Measurements from ENCODE around the gene PHTF2. TPM values are rescaled to one million over a fixed set of nuclear protein-coding genes. Genes with fewer than 3 reads are reported as not detected.

Gene PHTF2
- total and polyA plus RNA-seq, 10 of the 15 experiments (the other 5 are each of a cell fraction or from before 2014, with no cell fraction given), result 12.9 to 41.8 (median 27.0) TPM

DNA sequence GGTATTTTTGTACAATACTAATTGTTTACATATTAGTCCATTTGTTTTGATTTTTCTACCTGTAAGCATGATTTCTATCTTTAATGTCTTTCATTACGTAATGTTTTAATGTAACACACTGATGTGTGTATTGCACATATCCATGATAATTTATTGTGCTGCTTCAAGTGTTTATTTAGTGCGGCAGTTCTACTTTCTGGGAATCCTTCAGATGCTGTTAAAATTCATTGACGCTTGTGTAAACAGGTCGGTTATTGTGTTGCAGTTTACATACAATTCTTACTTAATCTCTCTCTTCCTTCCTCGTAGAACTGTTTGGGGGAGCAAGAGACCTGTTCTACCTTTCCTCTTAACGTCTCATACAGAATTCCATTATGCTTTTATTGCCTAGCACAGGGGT, 7.2 kb upstream of the PHTF2 start:
- FAIRE-seq (no peak), ATAC-seq (no peak), DNase-seq (ENCODE audit: low read depth, low spot score) (no peak)
- ChIA-PET POLR2A (interaction anchor here (0.6 to 0.7 kb wide), 2 partner anchors 592 to 1375 kb away, joined by 3 read pairs; no protein-coding TSS in a partner anchor), CTCF (interaction anchor here (1.3 to 1.5 kb wide), 2 partner anchors 9 to 140 kb away, joined by 5 read pairs; no protein-coding TSS in a partner anchor), SMC1A (ENCODE audit: uncharacterized antibody, unreplicated experiment) (no interaction called here), RAD21 (ENCODE audit: unreplicated experiment) (no interaction called here)
- H3K27ac ChIP-seq (ENCODE audit: control insufficient read depth, insufficient read depth), result no peak overlapping the region
- BruUV-seq (replicated peaks), result no TSS peak
- no peaks in the 10 kb centered on the region for H4K20me1 ChIP-seq (ENCODE audit: control insufficient read depth, insufficient read depth)
- no peaks in the 10 kb centered on the region for H3K27me3 ChIP-seq (replicated peaks in 1 of 2; ENCODE audit: control insufficient read depth in 2 of 2, insufficient read depth in 2 of 2, low read length in 1 of 2)
- H3K36me3 ChIP-seq (ENCODE audit: control insufficient read depth in 2 of 2, insufficient read depth in 2 of 2, low read length in 1 of 2), result peaks cover 0 to 13% of the 10 kb centered on the region in 2 experiments; a peak in 2 of 4 replicates
- no peak overlapping the region for H2AFZ ChIP-seq (ENCODE audit: control insufficient read depth, low read depth, low read length)
- intact Hi-C loops (cut with micrococcal nuclease; ENCODE audit: unreplicated experiment) (no loop called here), in situ Hi-C loops (cut with MboI) (no loop called here)
- TF ChIP-seq SMC3 (IDR thresholded peaks at IDR 0.05; ENCODE audit: borderline replicate concordance, low read length) (no peak), TBL1XR1 (IDR thresholded peaks at IDR 0.05; ENCODE audit: low read depth, low read length) (no peak), MTA3 (IDR thresholded peaks at IDR 0.05; ENCODE audit: borderline replicate concordance, low read length) (no peak), SP1 (IDR thresholded peaks at IDR 0.05; ENCODE audit: low read depth, low read length) (no peak), ATF7 (IDR thresholded peaks at IDR 0.05; ENCODE audit: low read depth) (no peak)
- WGBS (ENCODE audit: insufficient coverage, insufficient replicate concordance, low lambda C conversion rate, missing lambda C conversion rate), result 90% methylated on average over 6 of the region's 6 CpGs
- H3K4me3 ChIP-seq, result no peak overlapping the region
- peaks cover 19% of the 10 kb centered on the region for H3K79me2 ChIP-seq (ENCODE audit: control insufficient read depth, insufficient read depth, low read length)
- no peaks in the 10 kb centered on the region; the same call in 1 of the 2 replicates for H3K4me1 ChIP-seq (ENCODE audit: control insufficient read depth, insufficient read depth, low read length)
- H3K9me3 ChIP-seq (replicated peaks; ENCODE audit: control insufficient read depth, insufficient read depth, low read length), result no peaks in the 10 kb centered on the region
- H3K4me2 ChIP-seq (ENCODE audit: control insufficient read depth, insufficient read depth), result no peak overlapping the region
- no peak overlapping the region for H3K9ac ChIP-seq (ENCODE audit: control insufficient read depth, insufficient read depth, low read length)

DNA sequence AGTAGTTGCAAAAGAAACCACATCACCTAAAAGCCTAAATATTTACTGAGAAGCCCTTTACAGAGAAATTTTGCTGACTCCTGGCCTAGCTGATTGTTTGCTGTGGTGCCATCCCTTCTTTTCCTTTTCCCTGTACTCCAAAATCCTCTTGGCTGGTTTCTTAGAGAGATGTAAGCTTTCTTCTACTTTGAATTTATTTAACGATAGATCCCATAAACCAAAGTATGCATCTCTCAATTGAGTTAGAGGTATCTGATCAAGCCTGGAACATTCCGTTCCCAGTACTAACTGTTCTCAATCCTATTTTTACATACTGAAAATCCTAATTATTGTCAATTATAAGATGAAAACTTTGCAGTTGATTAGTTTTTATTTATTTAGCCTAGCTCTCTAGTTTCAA, 6.6 kb upstream of the PHTF2 start:
- in situ Hi-C loops (cut with MboI), result no loop called here
- Histone ChIP-seq H3K27me3 (replicated peaks in 1 of 2; ENCODE audit: control insufficient read depth in 2 of 2, insufficient read depth in 2 of 2, low read length in 1 of 2) (no peaks in the 10 kb centered on the region), H3K36me3 (ENCODE audit: control insufficient read depth in 2 of 2, insufficient read depth in 2 of 2, low read length in 1 of 2) (peaks cover 0 to 13% of the 10 kb centered on the region in 2 experiments; a peak in 2 of 4 replicates), H2AFZ (ENCODE audit: control insufficient read depth, low read depth, low read length) (no peak overlapping the region), H3K79me2 (ENCODE audit: control insufficient read depth, insufficient read depth, low read length) (peaks cover 25% of the 10 kb centered on the region), H3K4me2 (ENCODE audit: control insufficient read depth, insufficient read depth) (no peak overlapping the region), H3K9me3 (replicated peaks; ENCODE audit: control insufficient read depth, insufficient read depth, low read length) (no peaks in the 10 kb centered on the region), H4K20me1 (ENCODE audit: control insufficient read depth, insufficient read depth) (no peaks in the 10 kb centered on the region), H3K27ac (ENCODE audit: control insufficient read depth, insufficient read depth) (no peak overlapping the region), H3K4me3 (no peak overlapping the region), H3K9ac (ENCODE audit: control insufficient read depth, insufficient read depth, low read length) (no peak overlapping the region), H3K4me1 (ENCODE audit: control insufficient read depth, insufficient read depth, low read length) (no peaks in the 10 kb centered on the region; the same call in 1 of the 2 replicates)
- ChIA-PET SMC1A (ENCODE audit: uncharacterized antibody, unreplicated experiment) (interaction anchor here (0.7 kb wide), 1 partner anchor 119 kb away, joined by 4 read pairs; no protein-coding TSS in a partner anchor), CTCF (interaction anchor here (1.0 to 1.3 kb wide), 2 partner anchors 9 to 134 kb away, joined by 3 to 5 read pairs; no protein-coding TSS in a partner anchor), POLR2A (no interaction called here), RAD21 (ENCODE audit: unreplicated experiment) (no interaction called here)
- no peak for ATAC-seq
- FAIRE-seq, result no peak
- 92% methylated on average over 2 of the region's 2 CpGs for WGBS (ENCODE audit: insufficient coverage, insufficient replicate concordance, low lambda C conversion rate, missing lambda C conversion rate)
- no peak for TF ChIP-seq NRF1 (conservative IDR thresholded peaks at IDR 0.05; ENCODE audit: low read depth, low read length)
- no peak for TF ChIP-seq NFYA (IDR thresholded peaks at IDR 0.05; ENCODE audit: borderline replicate concordance, low read depth, low read length)
- no peak for TF ChIP-seq TCF3 (IDR thresholded peaks at IDR 0.05; ENCODE audit: borderline replicate concordance, insufficient read depth, low read depth, low read length)
- TF ChIP-seq RFX5 (IDR thresholded peaks at IDR 0.05; ENCODE audit: low read depth, low read length), result no peak
- TF ChIP-seq JUND (IDR thresholded peaks at IDR 0.05; ENCODE audit: low read depth, low read length), result no peak
- no peak for TF ChIP-seq STAT1 (conservative IDR thresholded peaks at IDR 0.05)
- TF ChIP-seq ZBTB11 (CRISPR knock-in tag; IDR thresholded peaks at IDR 0.05), result no peak
- TF ChIP-seq SREBF1 (IDR thresholded peaks at IDR 0.05; ENCODE audit: low read length), result no peak
- DNase-seq (ENCODE audit: low read depth, low spot score), result no peak
- BruUV-seq (replicated peaks), result no TSS peak
- intact Hi-C loops (cut with micrococcal nuclease; ENCODE audit: unreplicated experiment), result no loop called here
